HL-60/S4 treated with retinoic acid at 250 ng/mL for 4 days and 3 days (cell line): Measurements from ENCODE around the gene RXFP2.

Experiments used
- in situ Hi-C: fragments of 300-500 bp; cut with MboI; formaldehyde crosslinking; loops from 2 replicates; pipeline ENCODE4 v1.7.0; 2022; ENCODE audit warnings: low sequenced_read_pairs

The RXFP2 gene, protein sequence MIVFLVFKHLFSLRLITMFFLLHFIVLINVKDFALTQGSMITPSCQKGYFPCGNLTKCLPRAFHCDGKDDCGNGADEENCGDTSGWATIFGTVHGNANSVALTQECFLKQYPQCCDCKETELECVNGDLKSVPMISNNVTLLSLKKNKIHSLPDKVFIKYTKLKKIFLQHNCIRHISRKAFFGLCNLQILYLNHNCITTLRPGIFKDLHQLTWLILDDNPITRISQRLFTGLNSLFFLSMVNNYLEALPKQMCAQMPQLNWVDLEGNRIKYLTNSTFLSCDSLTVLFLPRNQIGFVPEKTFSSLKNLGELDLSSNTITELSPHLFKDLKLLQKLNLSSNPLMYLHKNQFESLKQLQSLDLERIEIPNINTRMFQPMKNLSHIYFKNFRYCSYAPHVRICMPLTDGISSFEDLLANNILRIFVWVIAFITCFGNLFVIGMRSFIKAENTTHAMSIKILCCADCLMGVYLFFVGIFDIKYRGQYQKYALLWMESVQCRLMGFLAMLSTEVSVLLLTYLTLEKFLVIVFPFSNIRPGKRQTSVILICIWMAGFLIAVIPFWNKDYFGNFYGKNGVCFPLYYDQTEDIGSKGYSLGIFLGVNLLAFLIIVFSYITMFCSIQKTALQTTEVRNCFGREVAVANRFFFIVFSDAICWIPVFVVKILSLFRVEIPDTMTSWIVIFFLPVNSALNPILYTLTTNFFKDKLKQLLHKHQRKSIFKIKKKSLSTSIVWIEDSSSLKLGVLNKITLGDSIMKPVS

DNA sequence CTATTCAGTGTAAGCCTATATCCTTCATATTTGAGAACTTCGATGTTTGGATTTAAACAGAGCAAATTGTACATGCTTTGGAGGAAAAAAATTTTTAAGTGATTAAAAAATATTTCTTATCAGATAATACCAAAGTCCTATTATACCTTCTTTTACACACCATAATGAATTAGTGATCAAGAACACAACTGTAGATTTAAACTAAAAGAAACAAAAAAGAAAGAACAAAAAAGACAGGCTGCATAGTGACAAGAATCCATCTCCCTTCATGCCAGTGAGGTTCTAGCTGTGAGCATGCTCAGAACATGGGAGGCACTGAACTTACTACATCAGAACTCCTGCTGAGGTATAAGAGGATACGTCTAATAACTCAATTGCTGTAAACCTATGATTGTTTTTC, at the start of gene RXFP2:
Gene RXFP2, plus strand, starts transcription at position 301 of the 400 bp plus-strand sequence. Its CDS starts 87 bp downstream, at position 388.
- in situ Hi-C loops, result loop anchor here (25.0 kb wide), 1 partner anchor 302 kb away; no protein-coding TSS in a partner anchor

DNA sequence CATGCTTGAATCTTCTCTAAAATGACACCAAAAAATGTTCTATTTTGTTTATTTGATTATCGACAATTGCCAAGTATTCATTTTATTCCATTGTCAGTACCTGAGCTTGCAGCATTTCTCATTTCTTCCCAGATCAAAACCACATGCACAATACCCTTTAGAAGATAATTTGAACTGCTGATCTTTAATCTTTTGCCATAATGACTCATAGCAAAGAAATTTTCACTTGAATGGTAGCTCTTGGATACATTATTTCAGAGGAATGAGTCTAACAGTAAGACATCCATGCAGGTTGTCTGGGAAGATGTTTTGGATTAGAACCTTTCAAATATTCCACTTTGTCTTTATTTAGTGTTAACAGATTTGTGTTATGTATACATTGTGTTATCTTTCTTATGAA, 42.0 kb upstream of the RXFP2 start:
- in situ Hi-C loops, result no loop called here

DNA sequence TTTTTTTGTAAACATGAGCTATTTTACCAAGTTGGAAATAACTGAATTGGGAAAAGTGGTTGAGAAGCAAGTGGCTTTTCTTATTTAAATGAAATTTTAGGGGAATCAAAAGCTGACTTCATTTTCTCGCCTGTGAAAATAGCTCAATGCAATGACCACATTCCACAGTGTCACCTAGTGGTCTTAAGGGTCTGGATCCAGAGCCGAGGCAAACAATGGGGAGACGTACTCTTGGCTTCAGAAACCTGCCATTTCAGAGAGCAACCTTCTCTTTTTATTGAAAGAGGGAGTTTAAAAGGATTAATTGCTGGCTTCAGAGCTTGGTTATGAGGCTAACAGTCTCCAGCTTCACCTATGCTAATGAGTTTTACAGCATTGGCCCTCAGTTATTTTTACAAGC, 39.7 kb upstream of the RXFP2 start:
- in situ Hi-C loops, result no loop called here

DNA sequence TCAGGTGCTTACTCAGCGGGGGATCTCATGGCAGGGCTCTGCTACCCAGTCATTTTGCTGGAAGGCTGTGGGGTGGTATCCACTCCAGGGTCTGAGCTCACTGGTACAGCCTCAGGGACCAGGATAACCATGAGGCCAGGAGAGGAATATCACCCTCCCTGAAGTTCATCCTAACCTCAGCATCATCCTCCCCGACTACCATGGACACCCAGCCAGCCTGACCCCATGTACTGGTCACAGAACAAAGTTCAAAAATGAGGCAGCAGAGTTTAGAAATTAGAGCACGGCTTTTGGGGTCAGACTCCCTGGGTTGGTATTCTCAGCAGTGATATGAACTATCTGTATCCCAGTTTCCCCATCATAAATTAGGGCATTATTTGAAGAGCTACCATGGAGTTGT, 35.5 kb upstream of the RXFP2 start:
- in situ Hi-C loops, result no loop called here

DNA sequence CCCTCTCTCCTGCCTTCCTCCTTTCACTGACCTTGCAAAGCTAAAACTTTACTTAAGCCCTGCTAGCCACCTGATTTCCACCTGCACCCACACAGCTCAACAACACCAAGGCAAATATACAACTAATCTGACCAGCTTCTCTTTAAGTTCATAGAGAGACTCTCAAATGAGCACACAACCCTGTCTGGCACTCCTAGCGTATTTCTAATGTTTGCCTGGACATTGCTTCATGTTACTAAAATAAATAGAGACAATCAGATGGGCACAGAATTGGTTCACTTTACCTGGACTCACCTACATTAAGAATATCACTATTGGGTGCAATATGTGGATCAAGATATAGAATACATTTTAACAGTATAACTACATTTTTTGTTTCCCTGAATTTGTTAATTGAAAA, 33.2 kb upstream of the RXFP2 start:
- in situ Hi-C loops, result no loop called here

DNA sequence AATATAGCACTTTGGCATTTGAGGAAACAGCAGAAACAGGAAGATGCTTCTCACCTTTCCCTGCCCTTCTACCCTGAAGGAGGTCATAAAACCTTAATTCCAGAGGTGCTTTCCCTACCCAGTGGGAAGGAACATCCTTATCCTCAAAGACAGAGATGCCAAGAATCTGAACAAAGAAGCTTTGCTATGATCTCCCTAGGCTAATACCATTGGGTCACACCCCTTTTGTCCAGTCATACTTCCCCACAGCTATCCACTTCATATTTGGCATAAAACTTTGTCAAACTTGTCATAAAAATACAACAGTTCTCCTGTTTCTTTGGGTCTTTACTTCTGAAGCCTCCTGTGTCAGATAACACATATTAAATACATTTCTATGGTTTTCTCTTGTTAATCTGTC, 21.7 kb upstream of the RXFP2 start:
- in situ Hi-C loops, result no loop called here

DNA sequence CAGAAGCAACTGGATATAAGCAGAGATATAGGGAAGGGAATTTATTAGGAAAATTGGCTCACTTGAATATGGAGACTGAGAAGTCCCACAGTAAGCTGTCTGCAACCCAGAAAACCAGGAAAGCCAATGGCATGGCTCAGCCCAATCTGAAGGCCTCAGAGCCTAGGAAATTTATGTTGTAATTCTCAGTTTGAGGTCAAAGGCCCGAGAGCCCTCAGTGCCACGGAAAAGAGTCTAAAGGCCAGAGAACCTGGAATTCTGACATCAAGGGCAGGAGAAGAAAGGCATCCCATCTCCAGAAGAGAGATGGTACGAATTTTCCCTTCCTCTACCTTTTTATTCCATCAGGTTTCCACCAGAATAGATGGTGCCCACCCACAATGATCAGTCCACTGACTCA, 20.1 kb upstream of the RXFP2 start:
- in situ Hi-C loops, result no loop called here

DNA sequence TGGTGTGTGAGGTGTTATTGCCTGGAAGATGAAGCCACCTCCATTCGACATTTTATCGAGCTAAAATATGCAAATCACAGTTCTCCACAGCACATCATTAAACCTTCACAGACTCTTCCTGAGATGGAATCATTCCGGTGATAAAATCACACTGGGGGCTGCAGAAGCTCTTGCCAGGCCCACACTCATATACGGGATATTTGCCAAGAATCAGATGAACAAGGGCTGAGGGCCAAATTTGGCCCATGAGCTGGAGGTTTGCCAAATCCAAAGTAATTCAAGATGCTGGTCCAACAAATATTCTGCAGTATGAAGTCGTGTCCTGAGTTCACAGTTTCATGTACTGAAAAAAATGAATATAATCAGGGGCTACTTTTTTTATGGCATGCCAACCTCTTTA, 16.7 kb upstream of the RXFP2 start:
- in situ Hi-C loops, result no loop called here

DNA sequence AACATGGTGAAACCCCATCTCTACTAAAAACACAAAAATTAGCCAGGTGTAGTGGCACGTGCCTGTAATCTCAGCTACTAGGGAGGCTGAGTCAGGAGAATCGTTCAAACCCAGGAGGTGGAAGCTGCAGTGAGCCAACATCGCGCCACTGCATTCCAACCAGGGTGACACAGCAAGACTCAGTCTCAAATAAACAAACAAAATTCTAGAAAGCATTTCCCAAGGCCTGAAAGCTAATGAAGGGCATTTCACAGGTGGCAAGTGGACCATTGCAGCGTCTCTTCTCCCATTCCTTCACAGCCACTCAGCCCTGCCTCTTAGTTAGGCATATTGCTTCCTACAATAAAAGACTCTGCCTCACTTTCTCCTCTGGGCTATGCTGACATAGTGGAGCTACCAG, 13.5 kb upstream of the RXFP2 start:
- in situ Hi-C loops, result loop anchor here (25.0 kb wide), 1 partner anchor 289 kb away; no protein-coding TSS in a partner anchor

DNA sequence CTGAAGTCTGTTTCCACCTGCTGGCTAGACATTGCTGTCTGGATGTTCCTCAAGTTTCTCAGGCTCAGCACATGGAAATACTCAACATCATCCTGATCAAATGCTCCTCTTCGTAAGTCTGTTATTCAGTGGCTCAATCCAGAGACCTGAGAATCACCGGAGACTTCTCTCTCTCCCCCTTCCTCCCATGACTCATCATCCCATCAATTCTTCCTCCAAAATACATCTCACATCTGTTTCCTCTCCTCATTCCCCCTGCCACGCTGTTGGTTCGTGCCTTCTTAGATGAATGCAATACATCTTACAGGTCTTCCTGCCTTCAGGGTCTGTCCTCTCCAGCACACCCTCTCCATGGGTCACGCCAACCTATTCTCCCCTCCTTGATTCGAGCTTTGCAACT, 7.4 kb upstream of the RXFP2 start:
- in situ Hi-C loops, result loop anchor here (25.0 kb wide), 1 partner anchor 295 kb away; no protein-coding TSS in a partner anchor

DNA sequence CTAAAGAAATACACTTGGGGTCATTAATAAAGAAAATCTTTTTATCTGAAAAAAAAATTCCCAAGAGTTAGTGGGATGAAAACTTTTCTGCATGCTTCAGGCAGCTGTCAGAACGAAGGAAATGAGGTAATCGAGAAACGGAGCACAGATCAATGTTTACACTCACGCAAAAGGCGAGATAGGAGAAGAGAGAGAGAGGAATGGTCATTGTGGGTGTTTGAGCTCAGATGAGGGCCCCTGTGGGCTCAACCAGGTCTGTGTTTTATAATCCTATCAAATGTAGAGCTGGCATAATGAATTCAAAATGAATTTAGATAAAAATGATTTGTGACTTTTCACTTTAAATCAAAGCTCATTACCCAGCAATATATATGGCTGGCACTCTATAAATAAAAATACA, 6.3 kb upstream of the RXFP2 start:
- in situ Hi-C loops, result loop anchor here (25.0 kb wide), 1 partner anchor 296 kb away; no protein-coding TSS in a partner anchor

DNA sequence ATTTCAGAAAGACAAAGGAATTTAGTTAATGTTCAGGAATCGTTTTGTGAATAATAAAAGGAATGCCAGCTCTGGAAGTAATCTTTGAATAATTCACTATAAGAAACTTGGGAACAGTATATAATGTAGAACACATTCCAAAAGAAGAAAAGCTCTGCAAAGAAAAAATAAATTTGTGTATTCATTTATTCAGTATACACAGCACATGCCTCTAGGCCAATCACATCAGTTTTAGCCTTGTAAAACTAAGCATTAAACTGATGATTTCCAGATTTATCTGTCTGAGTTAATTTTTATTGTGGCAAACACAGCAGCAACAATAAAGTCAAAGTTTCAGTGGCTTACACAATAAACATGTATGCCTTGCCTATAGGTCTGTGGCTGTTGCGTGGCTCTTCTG, 5.7 kb upstream of the RXFP2 start:
- in situ Hi-C loops, result loop anchor here (25.0 kb wide), 1 partner anchor 296 kb away; no protein-coding TSS in a partner anchor

DNA sequence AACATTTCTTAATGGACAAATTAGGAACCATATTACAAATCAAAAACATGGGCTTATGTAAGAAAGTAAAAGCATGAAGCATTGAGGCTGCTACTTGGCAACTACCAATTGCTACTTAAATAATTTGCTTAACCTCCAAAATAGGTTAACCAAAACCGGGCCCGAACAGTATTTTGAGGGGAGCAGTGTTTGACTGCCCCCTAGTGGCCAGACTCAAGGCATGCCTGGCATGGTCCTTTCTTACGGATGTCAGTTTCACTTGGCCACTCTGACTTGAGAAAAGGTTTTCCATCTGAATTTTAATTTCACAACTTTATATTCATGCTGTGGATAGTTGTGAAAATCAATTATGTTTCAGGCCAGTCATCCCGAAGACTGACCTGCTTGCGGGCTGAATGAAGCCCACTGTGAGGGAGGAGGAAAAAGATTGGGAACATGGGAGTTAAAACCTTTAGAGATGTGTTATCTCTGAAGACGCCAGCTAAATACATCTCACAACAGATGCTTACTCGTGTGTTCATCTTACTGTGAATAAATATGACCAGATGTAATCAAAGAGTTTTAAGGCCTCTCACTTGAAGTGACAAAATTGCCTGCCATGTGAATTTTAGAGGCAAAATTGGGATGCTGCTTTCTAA, 2.9 kb downstream of the RXFP2 start:
- in situ Hi-C loops, result loop anchor here (25.0 kb wide), 1 partner anchor 305 kb away; no protein-coding TSS in a partner anchor

DNA sequence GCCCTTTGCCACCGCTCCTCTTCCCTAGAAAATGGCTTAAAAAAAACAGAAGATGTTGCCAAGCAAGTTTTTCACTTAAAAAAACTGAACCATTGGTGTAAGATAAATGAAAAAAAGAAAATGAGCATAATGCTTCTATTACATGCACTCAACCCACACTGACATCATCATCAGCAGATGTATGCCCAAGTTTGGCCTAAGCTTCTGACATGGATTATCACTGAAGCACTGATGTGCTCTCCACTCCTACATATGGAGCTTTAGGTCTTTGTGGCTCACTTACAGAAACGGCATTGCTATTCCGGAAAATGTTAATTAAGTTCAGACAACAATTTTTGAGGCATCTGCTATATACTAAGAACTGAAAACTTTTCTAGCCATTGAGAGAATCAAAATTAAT, 8.0 kb downstream of the RXFP2 start:
- in situ Hi-C loops, result loop anchor here (25.0 kb wide), 1 partner anchor 310 kb away; no protein-coding TSS in a partner anchor

DNA sequence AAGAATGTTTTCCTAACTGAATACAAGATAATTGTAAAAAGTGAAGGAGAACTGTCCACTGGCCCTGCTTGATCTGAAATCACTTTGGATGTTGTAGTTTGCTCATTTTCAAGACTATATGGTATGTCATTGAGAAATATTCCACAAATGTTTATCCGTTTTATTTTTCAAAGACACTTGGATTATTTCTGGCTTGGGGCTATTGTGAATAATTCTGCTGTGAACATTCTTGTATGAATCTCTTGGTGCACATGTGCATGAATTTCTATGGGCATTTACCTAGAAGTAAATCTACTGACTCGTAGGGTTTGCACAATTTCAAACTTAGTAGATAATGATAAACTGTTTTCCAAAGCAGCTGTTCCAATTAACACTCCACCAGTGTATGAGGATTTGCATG, 8.6 kb downstream of the RXFP2 start:
- in situ Hi-C loops, result loop anchor here (25.0 kb wide), 1 partner anchor 311 kb away; no protein-coding TSS in a partner anchor

DNA sequence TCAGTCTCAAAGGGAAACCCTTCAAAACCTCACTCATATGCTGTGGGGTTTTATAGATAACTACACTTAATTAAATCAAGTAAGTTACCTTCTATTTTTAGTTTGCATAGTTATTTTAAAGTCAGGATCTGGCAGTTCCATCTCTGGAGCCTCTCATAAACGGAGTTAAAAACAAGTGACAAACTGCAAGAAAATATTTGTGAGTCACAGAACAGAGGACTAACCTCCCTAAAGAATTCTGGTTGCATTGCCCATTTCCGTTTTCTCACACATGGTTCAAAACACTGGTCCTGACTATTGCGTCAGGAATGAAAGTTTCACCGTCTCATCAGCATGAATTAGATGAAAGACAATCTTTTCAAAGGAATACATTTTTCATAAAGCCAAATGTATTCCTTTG, 10.6 kb downstream of the RXFP2 start:
- in situ Hi-C loops, result loop anchor here (25.0 kb wide), 1 partner anchor 313 kb away; no protein-coding TSS in a partner anchor

DNA sequence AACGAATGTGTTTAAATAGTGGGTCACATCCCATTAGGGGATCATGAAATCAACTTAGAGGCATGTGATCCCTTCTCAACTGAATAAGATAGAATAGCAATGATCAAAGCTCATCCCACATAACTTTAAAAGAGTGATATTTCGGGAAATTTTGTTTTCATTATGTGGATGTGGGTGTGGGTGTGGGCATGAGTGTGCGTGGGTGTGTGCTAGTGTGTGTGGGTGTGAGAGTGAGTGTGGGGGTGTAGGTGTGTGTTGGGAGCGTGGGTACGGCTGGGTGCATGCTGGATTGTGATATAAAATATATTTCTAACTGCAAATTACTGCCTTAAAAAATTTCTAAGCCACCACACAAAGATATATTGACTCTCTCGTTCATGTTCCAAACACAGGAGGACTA, 15.9 kb downstream of the RXFP2 start:
- in situ Hi-C loops, result no loop called here

DNA sequence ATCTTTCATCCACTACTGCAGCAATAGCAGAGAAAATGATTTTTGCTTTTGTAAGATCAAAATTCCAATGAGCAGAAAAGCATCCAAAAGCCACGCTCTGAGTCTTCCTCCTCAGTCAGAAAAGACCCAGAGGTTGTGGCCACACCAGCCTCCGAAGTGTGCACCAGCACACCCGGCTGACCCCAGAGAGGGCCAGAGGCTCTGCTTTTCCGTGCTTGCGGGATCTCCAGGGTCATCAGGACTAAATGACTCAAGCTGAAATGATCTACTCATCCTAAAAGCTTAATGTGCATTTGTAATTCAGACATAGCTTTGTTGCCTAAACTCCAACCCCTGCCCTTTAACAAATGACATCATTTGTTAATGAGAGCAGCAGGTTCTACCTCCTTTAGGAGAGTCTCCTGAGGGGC, 16.5 kb downstream of the RXFP2 start:
- in situ Hi-C loops, result no loop called here

DNA sequence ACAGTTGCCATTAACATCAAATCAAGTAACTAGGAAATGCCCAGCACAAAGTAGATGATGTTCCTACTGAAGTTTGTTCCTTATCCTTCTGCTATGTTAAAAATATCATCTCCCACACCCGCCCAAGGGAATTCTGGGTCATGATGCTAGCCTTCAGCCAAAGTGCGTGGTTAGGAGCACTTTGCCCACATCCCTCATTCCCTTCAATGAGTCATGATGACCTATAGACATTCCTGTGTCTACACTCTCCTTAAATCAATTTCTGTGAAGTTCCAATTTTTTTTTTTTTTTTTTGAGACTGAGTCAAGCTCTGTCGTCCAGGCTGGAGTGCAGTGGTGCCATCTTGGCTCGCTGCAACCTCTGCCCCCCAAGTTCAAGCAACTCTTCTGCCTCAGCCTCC, 17.0 kb downstream of the RXFP2 start:
- in situ Hi-C loops, result no loop called here

DNA sequence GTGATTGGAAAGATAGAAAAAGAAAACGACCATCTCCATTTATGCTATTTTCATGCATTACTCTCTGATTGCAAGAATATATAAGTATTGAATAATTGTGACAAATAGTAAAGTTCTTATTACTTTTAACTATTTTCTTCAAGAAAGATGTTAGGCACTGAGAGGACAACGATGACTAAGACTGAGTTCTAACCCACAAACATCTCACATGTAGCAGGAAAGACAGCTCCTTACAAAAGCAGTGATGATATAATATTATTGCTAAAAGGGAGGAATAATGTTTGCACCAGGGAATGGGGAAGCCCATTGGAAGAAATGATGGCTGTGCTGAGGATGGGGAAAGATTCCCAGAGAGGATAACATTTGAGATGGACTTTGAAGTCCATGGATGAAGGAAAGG, 22.6 kb downstream of the RXFP2 start:
- in situ Hi-C loops, result no loop called here

DNA sequence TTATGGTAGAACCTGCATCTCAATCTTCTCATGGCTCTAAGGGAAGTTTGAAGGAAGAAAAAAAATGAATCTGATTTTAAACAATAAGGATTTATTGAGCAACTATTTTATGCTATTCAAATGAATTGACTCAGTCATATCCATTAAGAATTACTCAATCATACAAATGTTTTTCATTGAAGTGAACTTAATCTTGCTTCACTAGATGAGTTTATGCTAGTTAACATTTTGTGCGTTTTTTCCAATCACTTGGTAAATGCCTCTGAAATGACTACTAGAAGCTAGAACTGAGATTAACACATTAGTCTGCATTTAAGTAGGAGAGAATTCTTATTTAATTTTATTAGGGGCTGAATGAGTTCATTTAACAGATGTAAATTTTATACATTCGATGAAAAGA, 25.2 kb downstream of the RXFP2 start:
- in situ Hi-C loops, result no loop called here
